ENCODE data around the gene BUB1B.
A peak's percentile ranks its signal among the peaks of the same experiment; 100 is the strongest.
"Not testable (repeated sequence)": the region's sequence is repeated elsewhere in the genome, so short reads cannot be mapped to it uniquely, and the experiment has no call there.

BUB1B gene

GRCh38 chr15:40160021-40160420 is 848 bp upstream of the BUB1B start:
- H3K36me3 ChIP-seq = no peaks in the 10 kb centered on the region
- H3K9me3 ChIP-seq = no peaks in the 10 kb centered on the region
- H3K27me3 ChIP-seq = no peaks in the 10 kb centered on the region
- H3K4me1 ChIP-seq (ENCODE audit: control insufficient read depth in 1 of 2, insufficient read depth in 1 of 2, low read depth in 1 of 2, low read length in 1 of 2) = peaks cover 22 to 36% of the 10 kb centered on the region in 2 experiments
- no peak overlapping the region for H3K4me3 ChIP-seq (ENCODE audit: low read depth in 1 of 2, low read length in 1 of 2)
- TF ChIP-seq CTCF (IDR thresholded peaks at IDR 0.05) = no peak
- no peak overlapping the region for H3K27ac ChIP-seq

- peaks cover 22 to 36% of the 10 kb centered on the region in 2 experiments for H3K4me1 ChIP-seq (ENCODE audit: control insufficient read depth in 1 of 2, insufficient read depth in 1 of 2, low read depth in 1 of 2, low read length in 1 of 2)
- no peak for TF ChIP-seq CTCF (IDR thresholded peaks at IDR 0.05)
- H3K9me3 ChIP-seq = no peaks in the 10 kb centered on the region
- no peaks in the 10 kb centered on the region for H3K27me3 ChIP-seq
- no peak overlapping the region for H3K27ac ChIP-seq
- peak overlapping the region in 1 of 2 experiments; percentile 74 for H3K4me3 ChIP-seq (ENCODE audit: low read depth in 1 of 2, low read length in 1 of 2)
- H3K36me3 ChIP-seq = no peaks in the 10 kb centered on the region
Observed at GRCh38 chr15:40161693-40162391, 973 bp downstream of the BUB1B start.

- H3K4me3 ChIP-seq (ENCODE audit: low read depth in 1 of 2, low read length in 1 of 2) = no peak overlapping the region
- TF ChIP-seq CTCF (IDR thresholded peaks at IDR 0.05) = no peak
Observed at GRCh38 chr15:40162552-40162951, 1.7 kb downstream of the BUB1B start.

GRCh38 chr15:40163657-40164416 is 3.0 kb downstream of the BUB1B start:
- Histone ChIP-seq H3K27me3 (no peaks in the 10 kb centered on the region), H3K9me3 (no peaks in the 10 kb centered on the region), H3K4me1 (ENCODE audit: control insufficient read depth in 1 of 2, insufficient read depth in 1 of 2, low read depth in 1 of 2, low read length in 1 of 2) (peaks cover 15 to 25% of the 10 kb centered on the region in 2 experiments), H3K4me3 (ENCODE audit: low read depth in 1 of 2, low read length in 1 of 2) (no peak overlapping the region), H3K36me3 (no peaks in the 10 kb centered on the region), H3K27ac (no peak overlapping the region)
- TF ChIP-seq CTCF (IDR thresholded peaks at IDR 0.05) = no peak

More at GRCh38 chr15:40162552-40162951, 1.7 kb downstream of the BUB1B start:
- H3K27me3 ChIP-seq = no peaks in the 10 kb centered on the region
- peaks cover 22 to 35% of the 10 kb centered on the region in 2 experiments for H3K4me1 ChIP-seq (ENCODE audit: control insufficient read depth in 1 of 2, insufficient read depth in 1 of 2, low read depth in 1 of 2, low read length in 1 of 2)
- H3K27ac ChIP-seq = no peak overlapping the region
- H3K9me3 ChIP-seq = no peaks in the 10 kb centered on the region
- H3K36me3 ChIP-seq = no peaks in the 10 kb centered on the region

GRCh38 chr15:40167374-40167773 is 6.5 kb downstream of the BUB1B start:
- H3K9me3 ChIP-seq; H3K27me3 ChIP-seq; H3K4me3 ChIP-seq (ENCODE audit: low read depth in 1 of 2, low read length in 1 of 2); H3K4me1 ChIP-seq (ENCODE audit: control insufficient read depth in 1 of 2, insufficient read depth in 1 of 2, low read depth in 1 of 2, low read length in 1 of 2); H3K27ac ChIP-seq: not testable (repeated sequence)
- H3K36me3 ChIP-seq = peaks cover 14% of the 10 kb centered on the region

GRCh38 chr15:40175160-40175559 is 14.3 kb downstream of the BUB1B start:
- Histone ChIP-seq H3K4me1 (ENCODE audit: control insufficient read depth in 1 of 2, insufficient read depth in 1 of 2, low read depth in 1 of 2, low read length in 1 of 2) (peaks cover 17 to 29% of the 10 kb centered on the region in 2 experiments), H3K36me3 (peaks cover 23% of the 10 kb centered on the region), H3K27me3 (no peaks in the 10 kb centered on the region), H3K27ac (no peak overlapping the region), H3K9me3 (no peaks in the 10 kb centered on the region), H3K4me3 (ENCODE audit: low read depth in 1 of 2, low read length in 1 of 2) (no peak overlapping the region)
- TF ChIP-seq CTCF (IDR thresholded peaks at IDR 0.05) = no peak

Data from neutrophil (primary cell).